HG03439 (cell line): ENCODE data around the gene SLC25A31.

Experiments
- ATAC-seq: cut with Tn5 transposase; IDR thresholded peaks from one replicate; pipeline ENCODE4 v1.9.1; 2021; ENCODE audit warnings: mild to moderate bottlenecking, moderate library complexity; ENCODE audit not compliant: unreplicated experiment

The SLC25A31 gene

DNA sequence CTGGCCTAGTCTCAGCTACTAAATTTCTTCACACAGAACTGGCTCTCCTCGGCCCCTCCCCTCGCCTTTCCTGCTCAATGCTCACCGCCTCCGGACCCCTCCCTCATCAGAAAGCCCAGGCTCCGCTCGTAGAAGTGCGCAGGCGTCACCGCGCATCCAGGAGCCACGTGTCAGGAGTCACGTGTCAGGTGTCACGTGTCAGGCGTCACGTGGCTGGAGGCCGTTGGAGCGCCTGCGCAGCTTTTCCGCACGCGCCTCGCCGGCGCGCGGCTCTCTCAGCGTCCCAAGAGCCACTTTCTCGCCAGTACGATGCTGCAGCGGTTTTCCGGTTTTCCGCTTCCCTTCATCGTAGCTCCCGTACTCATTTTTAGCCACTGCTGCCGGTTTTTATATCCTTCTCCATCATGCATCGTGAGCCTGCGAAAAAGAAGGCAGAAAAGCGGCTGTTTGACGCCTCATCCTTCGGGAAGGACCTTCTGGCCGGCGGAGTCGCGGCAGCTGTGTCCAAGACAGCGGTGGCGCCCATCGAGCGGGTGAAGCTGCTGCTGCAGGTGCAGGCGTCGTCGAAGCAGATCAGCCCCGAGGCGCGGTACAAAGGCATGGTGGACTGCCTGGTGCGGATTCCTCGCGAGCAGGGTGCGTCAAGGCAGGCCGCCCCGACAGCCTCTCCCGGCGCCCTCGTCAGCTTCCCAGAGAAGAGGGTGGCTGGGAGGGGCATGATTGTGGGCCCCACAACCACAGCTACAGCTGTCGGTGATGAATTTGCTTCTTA is at the start of gene SLC25A31:
Gene SLC25A31 (plus strand): TSS at position 259 of the 772 bp plus-strand sequence. CDS start 146 bp downstream, at position 405.
- ATAC-seq: no peak

DNA sequence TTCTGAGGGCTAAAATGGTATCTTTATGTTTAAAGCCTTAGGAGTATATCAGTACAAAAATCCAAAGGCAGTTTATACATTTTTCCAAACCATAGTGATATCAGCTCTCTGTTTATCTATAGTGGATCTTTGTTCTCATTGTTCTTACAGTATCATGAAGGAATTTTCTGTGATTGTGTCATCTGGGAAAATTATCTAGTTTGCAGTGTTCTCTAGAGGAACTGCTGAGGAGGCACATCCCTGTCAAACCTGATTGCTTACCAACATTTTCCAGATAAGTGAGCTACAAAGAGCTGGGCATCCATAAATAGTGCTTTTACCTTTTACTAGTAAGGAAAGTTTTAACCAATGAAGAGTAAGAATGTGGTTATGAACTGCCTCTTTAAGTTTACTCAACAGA is 44.9 kb upstream of the SLC25A31 start:
- ATAC-seq: no peak

DNA sequence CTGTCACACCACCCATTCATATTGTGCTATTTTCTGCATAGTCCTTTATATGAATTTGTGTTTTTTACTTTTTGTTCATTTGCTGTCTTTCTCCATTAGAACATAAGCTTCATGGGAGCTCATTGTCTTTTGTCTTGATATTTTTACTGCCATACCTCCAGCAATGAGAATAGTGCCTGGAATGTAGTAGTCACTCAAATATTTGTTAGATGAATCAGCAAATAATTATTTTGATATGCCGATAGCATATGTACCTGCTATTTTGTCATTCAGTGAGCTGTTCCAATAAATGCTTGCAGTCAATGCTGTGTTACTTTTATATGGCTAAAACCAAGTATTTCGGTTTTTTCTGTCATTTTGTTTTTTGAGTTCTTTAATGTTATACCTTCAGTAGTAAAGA is 43.5 kb upstream of the SLC25A31 start:
- no peak for ATAC-seq

DNA sequence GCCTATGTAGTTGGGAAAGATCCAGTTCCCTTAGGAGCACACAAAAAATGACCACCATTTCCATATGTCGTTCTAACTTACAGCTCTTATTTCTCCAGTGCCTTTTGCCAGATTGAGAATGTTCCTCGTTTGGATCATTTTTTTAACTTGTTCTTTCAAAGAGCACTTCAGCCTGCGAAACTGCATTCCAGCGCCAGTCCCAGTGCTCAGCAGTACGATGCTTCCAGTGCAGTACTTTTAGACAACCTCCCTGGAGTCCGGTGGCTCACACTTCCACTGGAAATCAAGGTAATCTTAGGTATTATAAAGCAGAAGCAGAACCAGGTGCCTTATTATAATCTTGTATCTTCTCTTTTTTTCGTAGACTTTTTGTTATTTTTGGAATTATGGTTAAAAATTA is 42.6 kb upstream of the SLC25A31 start:
- ATAC-seq: no peak

DNA sequence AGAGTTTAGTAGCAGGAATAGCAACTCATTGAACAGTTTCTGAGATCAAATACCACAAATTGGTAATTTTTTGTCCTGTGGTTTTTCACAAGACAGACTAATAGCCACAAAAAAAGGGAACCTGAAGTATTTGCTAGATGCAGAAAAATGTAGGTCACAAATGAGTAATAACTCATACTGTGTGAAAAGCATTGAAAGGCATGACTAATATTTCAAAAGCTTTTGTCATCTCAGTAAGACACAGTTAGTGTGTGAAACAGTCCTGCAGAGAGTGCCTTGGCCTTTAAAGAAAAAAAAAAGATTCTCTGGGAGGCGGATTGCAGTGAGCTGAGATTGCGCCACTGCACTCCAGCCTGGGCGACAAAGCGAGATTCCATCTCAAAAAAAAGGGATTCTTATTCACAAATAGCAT is 31.4 kb upstream of the SLC25A31 start:
- ATAC-seq: peak; percentile 100

DNA sequence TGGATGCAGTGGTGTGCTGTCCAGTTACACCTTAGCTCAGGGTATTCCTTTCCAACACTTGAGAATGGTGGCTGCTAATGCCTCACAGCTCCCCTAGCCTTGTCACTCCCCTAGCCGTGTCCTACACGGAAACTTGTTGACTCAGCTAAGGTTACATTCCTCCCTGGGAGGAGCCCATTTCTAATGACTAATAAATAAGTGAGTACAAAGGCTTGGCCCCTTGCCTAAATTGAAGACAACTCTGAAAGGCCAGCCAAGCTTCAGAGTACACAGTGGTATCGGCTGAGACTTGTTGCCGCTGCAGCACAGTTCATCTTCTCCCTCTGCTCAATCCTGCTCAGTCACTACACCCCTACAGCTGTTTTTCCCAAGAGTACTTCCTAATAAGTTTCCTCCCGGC is 21.2 kb upstream of the SLC25A31 start:
- no peak for ATAC-seq

DNA sequence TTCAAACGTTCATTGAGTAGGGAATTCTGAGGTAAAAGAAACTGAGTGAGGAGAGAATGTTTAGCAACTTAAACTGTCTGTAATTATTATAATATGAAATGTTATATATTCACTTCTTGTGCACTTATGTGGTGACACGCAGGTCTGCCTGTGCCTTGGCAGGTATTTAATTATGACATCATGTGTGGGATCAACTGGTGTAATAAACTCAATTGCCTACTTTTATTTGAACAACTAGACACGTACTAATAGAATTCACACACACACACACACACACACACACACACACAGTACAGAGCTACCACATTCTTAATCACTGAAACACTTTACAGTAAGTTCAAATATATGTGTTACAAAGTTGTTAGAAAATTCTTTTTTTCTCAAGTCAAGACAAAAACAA is 20.7 kb upstream of the SLC25A31 start:
- ATAC-seq: no peak

DNA sequence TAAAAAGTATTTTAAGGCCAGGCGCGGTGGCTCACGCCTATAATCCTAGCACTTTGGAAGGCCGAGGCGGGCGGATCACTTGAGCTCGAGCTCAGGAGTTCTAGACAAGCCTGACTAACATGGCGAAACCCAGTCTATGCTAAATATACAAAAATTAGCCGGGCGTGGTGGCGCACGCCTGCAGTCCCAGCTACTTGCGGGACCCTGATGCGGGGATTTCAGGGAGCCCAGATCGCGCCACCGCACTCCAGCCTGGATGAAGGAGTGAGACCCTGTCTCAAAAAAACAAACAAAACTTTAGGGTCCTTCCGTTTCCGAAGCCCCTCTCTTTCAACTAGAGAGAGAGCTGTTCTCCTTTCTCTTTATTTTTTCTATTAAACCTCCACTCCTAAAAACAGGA is 1.2 kb downstream of the SLC25A31 start:
- no peak for ATAC-seq

DNA sequence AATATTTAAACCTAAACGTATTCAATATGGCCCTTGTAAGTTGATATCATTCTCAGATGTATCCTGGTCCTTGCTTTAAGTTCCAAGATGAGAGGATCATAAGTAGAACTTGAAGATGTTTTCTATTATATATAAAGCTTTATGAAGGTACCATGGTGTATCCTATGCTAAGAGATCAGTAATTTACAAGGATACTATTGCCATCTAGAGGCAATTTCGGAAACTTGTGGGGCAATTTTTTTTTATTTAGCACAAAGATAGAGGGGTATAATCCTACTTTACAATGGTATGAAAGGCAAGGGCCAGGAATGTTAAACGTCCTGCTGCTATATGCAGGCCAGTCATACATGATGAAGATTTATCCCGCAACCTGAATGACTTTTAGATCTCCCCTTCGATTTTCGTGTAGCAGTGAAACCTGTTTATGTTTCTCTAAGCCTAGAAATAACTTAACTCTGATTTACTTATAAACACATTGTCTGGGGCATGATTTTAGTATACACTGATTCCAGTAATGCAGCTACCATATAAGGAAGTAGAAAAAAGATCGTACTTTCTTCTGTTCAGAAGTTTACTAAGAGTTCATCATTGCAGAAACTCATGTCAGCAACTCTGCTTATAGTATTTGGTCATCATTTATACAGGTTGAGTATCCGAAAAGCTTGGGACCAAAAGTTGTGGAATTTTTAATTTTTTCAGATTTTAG is 2.6 kb downstream of the SLC25A31 start:
- peak; percentile 69 for ATAC-seq

DNA sequence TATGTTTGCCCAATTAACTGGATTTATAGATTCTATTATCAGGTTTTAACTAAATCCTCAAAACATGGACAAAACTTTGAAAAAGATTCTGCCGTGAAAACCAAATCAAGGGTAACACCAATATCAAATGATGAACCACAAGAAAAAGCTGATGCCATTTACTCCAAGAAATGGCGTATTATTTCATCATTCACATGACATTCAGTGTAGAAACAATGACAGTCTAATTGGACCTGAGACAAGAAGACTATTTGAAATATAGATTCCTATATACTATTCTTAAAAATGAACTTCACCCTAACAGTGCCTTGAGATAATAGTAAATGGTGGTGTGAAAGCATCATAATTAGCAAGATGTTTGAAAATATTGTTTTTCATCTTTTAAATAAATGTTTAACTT is 4.8 kb downstream of the SLC25A31 start:
- no peak for ATAC-seq

DNA sequence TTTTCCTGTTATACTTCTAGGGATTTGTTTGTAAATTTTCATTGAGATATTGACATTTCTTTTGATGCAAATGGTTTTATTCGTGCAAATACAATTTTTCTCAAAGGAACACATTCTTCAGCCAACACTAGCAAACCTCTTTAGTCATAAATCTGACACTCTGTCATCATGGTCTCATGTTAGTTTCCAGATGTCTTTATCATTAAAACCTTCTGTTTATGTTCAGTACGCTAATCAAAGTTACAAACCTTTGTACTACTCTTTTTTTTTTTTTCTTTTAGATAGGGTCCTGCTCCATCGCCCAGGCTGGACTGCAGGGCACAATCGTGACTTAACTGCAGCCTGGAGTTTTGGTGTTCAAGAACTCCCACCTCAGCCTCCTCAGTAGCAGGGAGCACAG is 7.1 kb downstream of the SLC25A31 start:
- ATAC-seq: no peak

DNA sequence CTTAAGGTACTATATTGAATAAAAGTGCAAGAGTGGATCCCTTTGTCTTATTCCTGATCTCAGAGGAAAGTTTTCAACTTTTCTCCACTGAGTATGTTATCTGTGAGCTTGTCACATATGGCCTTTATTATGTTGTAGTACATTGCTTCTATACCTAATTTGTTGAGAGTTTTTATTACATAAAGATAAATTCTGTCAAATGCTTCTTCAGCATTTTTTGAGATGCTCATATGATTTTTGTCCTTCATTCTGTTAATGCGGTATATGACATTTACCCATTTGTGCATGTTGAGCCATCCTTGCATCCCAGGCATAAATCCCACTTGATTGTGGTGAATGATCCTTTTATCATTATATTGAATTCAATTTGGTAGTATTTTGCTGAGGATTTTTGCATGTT is 11.0 kb downstream of the SLC25A31 start:
- no peak for ATAC-seq

DNA sequence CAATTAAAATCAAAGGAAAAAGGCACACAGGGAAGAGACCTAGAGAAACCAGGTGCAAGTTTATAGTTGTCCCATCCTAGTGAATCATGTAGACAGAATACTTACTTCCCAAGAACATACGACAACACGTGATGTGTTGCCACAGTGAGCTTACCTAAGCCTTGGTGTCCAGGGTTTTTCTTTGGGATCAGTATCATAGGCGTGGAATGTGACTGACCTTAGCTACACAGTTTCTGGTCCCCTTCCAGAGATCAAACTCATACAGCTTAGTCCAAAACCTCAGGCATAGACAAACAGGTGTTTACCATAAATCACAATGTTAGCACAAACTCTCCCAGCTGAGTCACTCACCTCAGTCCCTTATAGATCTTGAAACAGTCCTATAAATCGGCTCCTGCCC is 17.7 kb downstream of the SLC25A31 start:
- no peak for ATAC-seq

DNA sequence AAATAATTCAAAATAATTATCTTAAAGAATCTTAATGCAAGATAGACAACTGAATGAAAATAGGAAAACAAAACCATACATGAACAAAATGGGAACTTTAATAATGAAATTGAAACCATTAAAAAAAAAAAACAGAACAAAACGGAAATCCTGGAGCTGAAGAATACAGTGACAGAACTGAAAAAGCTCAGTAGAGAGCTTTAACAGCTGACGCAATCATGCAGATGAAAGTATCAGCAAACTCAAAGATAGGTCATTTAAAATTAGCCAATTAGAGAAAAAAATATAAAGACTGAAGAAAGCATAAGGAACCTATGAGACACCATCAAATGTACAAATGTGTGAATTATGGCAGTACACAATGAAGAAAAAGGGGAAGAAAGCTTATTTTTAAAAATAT is 18.8 kb downstream of the SLC25A31 start:
- ATAC-seq: no peak

DNA sequence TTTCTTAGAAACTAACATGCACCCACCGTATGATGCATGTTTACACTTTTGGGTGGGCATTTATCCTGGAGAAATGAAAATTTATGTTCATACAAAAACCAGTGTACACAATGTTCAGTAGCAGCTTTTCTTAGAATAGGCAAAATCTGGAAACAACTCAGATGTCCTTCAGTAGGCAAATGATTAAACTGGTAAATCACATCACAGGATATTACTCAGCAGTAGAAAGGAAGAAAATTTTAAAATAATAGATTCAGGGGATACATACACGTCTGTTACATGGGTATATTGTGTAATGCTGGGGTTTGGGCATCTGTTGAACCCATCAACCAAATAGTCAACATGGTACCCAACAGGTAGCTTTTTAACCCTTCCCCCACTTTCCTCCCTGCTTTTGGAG is 26.7 kb downstream of the SLC25A31 start:
- no peak for ATAC-seq

DNA sequence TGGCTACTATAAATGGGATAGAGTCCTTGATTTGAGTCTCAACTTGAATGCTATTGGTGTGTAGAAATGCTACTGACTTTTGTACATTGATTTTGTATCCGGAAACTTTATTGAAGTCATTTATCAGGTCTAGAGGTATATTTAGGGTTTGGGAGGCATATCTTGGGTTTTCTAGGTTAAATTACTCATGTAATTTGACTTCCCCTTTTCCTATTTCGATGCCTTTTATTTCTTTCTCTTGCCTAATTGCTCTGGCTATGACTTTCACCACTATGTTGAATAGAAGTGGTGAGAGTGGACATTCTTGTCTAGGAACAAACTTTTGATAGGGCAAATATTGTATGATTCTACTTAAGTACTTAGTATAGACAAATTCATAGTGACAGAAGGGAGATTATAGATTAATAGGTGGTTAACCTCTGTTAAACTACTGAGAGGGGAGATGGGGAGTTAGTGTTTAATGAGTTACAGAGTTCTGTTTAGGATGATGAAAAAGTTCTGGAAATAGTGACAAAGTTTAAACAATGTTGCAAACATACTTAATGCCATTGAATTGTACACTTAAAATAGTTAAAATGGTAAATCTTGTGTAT is 29.1 kb downstream of the SLC25A31 start:
- ATAC-seq: no peak

DNA sequence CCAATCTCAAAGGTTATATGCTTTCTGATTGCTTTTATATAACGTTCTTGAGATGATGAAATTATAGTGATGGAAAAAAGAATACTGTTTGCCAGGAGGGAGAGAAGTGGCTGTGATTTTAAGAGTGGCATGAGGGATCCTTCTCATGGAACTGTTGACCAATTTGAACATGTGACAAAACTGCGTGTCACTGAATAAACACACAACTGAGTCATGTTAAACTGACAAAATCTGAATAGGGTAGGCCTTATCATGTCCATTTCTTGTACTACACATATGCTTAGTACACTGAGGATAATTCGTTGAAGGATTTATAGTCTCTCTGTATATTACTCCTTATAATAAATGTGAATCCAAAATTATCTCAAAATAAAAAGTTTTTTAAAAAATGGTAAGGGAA is 29.7 kb downstream of the SLC25A31 start:
- ATAC-seq: no peak

DNA sequence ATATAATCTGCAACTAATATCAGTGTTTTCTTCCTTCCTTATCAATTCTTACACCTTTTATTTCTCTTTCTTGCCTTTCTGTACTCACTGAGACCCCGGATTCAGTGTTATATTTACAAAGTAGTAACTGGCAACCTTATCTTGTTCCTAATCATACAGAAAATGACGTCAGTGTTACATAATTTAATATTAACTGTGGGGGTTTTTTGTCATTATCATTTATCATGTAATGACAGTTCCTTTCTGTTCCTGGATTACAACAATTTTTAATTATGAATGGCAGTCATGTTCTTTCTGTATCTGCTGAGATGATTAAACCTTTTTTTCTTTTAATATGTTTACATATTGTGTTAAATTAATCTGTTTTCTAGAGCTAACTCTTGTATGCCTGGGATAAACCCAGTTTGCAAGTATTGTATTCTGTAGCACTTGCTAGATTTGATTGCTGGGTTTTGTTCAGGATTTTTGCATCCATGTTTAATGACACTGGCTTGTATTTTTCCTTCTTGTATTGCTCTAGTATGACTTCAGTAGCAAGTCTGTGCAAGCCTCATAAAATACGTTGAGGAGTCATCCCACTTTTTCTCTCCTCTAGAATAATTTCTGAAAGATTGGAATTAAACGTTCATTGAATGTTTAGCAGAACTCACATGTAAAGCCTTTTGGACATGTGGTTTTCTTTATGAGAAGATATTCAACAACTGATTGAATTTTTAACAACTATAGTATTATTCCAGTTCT is 41.5 kb downstream of the SLC25A31 start:
- no peak for ATAC-seq

DNA sequence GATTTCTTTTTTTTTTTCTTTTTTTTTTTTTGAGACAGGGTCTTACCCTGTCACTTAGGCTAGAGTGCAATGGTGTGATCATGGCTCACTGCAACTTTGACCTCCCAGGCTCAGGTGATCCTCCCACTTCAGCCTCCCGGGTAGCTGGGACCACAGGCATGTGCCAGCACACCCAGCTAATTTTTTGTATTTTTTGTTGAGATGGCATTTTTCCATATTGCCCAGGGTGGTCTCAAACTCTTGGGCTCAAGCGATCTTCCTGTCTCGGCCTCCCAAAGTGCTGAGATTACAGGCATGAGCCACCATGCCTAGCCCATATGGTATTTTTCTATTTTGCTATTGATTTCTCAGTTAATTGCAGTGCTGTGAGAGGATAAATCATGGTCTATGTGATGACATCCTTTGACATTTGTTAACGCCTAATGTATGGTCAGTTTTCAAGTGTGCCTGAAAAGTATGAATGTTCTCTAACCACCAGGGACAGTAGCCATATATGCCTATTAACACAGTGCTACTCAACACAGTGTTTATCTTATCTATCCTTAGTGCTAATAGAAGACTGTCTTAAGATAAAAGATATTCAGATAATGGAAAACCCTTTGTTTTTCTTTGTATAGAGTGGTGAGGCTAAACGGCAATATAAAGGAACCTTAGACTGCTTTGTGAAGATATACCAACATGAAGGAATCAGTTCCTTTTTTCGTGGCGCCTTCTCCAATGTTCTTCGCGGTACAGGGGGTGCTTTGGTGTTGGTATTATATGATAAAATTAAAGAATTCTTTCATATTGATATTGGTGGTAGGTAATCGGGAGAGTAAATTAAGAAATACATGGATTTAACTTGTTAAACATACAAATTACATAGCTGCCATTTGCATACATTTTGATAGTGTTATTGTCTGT is 42.8 kb downstream of the SLC25A31 start:
- no peak for ATAC-seq

DNA sequence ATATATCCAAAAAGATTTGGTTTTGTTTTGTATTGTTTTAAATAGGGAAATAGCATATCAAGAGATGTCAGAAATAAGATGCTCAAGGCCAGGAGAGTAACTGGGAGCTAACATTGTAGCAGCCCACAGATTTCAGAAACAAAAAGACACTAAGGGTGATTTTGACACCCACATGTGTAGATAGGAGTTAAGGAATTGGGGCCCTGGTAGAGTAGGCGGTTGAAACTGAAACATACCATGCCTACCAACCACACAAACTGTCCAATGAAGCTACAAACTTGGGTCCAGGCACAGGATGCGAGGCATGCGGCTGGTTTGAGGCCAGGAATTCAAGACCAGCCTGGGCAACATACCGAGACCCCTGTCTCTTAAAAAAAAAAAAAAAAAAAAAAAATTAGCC is 45.6 kb downstream of the SLC25A31 start:
- ATAC-seq: no peak
